Trophoblast cell (in vitro differentiated cells and primary cell): Measurements from ENCODE around the gene SFT2D3.

Experiments used
- DNase-seq, 2 donors: peaks; one replicate each; pipeline ENCODE4 v3.0.0-alpha.2; 2016
- H2AFZ ChIP-seq: 2 replicates; pipeline ENCODE4 v1.6.1; 2013; ENCODE audit warnings: low read length, moderate library complexity, mild to moderate bottlenecking; ENCODE audit not compliant: insufficient read depth, poor library complexity
- H2AK5ac ChIP-seq: 2 replicates; pipeline ENCODE4 v1.6.1; 2013; ENCODE audit warnings: mild to moderate bottlenecking, low read length
- H2BK120ac ChIP-seq: 2 replicates; pipeline ENCODE4 v1.6.1; 2013; ENCODE audit warnings: low read length, mild to moderate bottlenecking, moderate library complexity; ENCODE audit not compliant: insufficient read depth, poor library complexity
- H2BK12ac ChIP-seq: 2 replicates; pipeline ENCODE4 v1.6.1; 2013; ENCODE audit warnings: mild to moderate bottlenecking, low read length, moderate library complexity
- H2BK5ac ChIP-seq: 2 replicates; pipeline ENCODE4 v1.6.1; 2013; ENCODE audit warnings: low read length, low read depth, moderate library complexity, mild to moderate bottlenecking; ENCODE audit not compliant: poor library complexity
- H3K14ac ChIP-seq: 2 replicates; pipeline ENCODE4 v1.6.1; 2013; ENCODE audit warnings: mild to moderate bottlenecking, low read length
- H3K18ac ChIP-seq: 2 replicates; pipeline ENCODE4 v1.6.1; 2013; ENCODE audit warnings: mild to moderate bottlenecking, low read length
- H3K23ac ChIP-seq: 2 replicates; pipeline ENCODE4 v1.6.1; 2013; ENCODE audit warnings: low read length
- H3K27ac ChIP-seq: 2 replicates; pipeline ENCODE4 v1.5.1; 2013; ENCODE audit warnings: low read depth, mild to moderate bottlenecking, inconsistent platforms, low read length, moderate library complexity
- H3K27me3 ChIP-seq: 2 replicates; pipeline ENCODE4 v1.6.1; 2013; ENCODE audit warnings: inconsistent platforms, mild to moderate bottlenecking, low read length, moderate library complexity; ENCODE audit not compliant: insufficient read depth
- H3K36me3 ChIP-seq, 2 experiments: 1 replicate in 1 of 2; 2 replicates in 1 of 2; pipeline ENCODE4 v1.6.1; 2013; ENCODE audit warnings: low read length in 2 of 2, mild to moderate bottlenecking in 2 of 2, moderate library complexity in 1 of 2; ENCODE audit not compliant: insufficient read depth in 2 of 2, control insufficient read depth in 1 of 2
- H3K4ac ChIP-seq: 2 replicates; pipeline ENCODE4 v1.6.1; 2013; ENCODE audit warnings: low read depth, mild to moderate bottlenecking, low read length, moderate library complexity
- H3K4me1 ChIP-seq, 2 experiments: 1 replicate in 1 of 2; 2 replicates in 1 of 2; pipeline ENCODE4 v1.6.1; 2013; ENCODE audit warnings: low read length in 2 of 2, mild to moderate bottlenecking in 2 of 2, moderate library complexity in 1 of 2; ENCODE audit not compliant: insufficient read depth in 2 of 2, control insufficient read depth in 1 of 2
- H3K4me2 ChIP-seq: 2 replicates; pipeline ENCODE4 v1.6.1; 2013; ENCODE audit warnings: inconsistent platforms, mild to moderate bottlenecking, low read length, moderate library complexity
- H3K4me3 ChIP-seq: 2 replicates; pipeline ENCODE4 v1.5.1; 2013; ENCODE audit warnings: mild to moderate bottlenecking, low read depth, low read length, inconsistent platforms
- H3K79me1 ChIP-seq: one replicate; pipeline ENCODE4 v1.6.1; 2013; ENCODE audit warnings: low read length
- H3K79me2 ChIP-seq: 2 replicates; pipeline ENCODE4 v1.6.1; 2013; ENCODE audit warnings: low read length, mild to moderate bottlenecking; ENCODE audit not compliant: control insufficient read depth, insufficient read depth, poor library complexity
- H3K9ac ChIP-seq: 2 replicates; pipeline ENCODE4 v1.6.1; 2013; ENCODE audit warnings: mild to moderate bottlenecking, low read length
- H3K9me3 ChIP-seq: 2 replicates; pipeline ENCODE4 v1.6.1; 2013; ENCODE audit warnings: low read depth, mild to moderate bottlenecking, control low read depth, inconsistent platforms, low read length; ENCODE audit not compliant: insufficient read depth
- H4K12ac ChIP-seq: 2 replicates; pipeline ENCODE4 v1.6.1; 2013; ENCODE audit warnings: low read depth, mild to moderate bottlenecking, low read length, moderate library complexity
- H4K8ac ChIP-seq: 2 replicates; pipeline ENCODE4 v1.6.1; 2013; ENCODE audit warnings: low read depth, mild to moderate bottlenecking, low read length, moderate library complexity
- H4K91ac ChIP-seq: one replicate; pipeline ENCODE4 v1.6.1; 2013; ENCODE audit warnings: low read depth, mild to moderate bottlenecking, low read length, moderate library complexity
- WGBS: extraction: QIAGEN DNeasy Blood & Tissue Kit; methylation state at CpG from one replicate; pipeline ENCODE4 v1.1.7; 2013; ENCODE audit warnings: missing lambda C conversion rate; ENCODE audit not compliant: insufficient read length, insufficient coverage; ENCODE audit errors: extremely low coverage; 5-methylcytosine and 5-hydroxymethylcytosine counted together

SFT2D3 gene

GRCh38 chr2:127679680-127680361 is 21.5 kb upstream of the SFT2D3 start:
- Histone ChIP-seq H4K91ac (no peak overlapping the region), H3K4me3 (no peak overlapping the region), H2BK12ac (no peak overlapping the region), H4K12ac (no peak overlapping the region), H3K23ac (no peak overlapping the region), H3K4me1 (peaks cover 2 to 3% of the 10 kb centered on the region in 2 experiments), H2AFZ (no peak overlapping the region), H3K4ac (no peak overlapping the region), H3K9ac (no peak overlapping the region), H3K18ac (no peak overlapping the region), H3K79me1 (peaks cover under 1% of the 10 kb centered on the region), H3K14ac (no peak overlapping the region), H2BK120ac (no peak overlapping the region), H2AK5ac (no peak overlapping the region), H3K9me3 (peaks cover 5% of the 10 kb centered on the region), H3K36me3 (no peaks in the 10 kb centered on the region), H3K4me2 (no peak overlapping the region), H3K79me2 (no peaks in the 10 kb centered on the region), H3K27ac (no peak overlapping the region), H3K27me3 (peaks cover under 1% of the 10 kb centered on the region), H4K8ac (no peak overlapping the region), H2BK5ac (no peak overlapping the region)
- WGBS, result no CpG with 5 or more reads among the region's 15 CpGs
- no peak for DNase-seq

- no peaks in the 10 kb centered on the region for H3K27me3 ChIP-seq
- H3K4ac ChIP-seq, result no peak overlapping the region
- H3K9ac ChIP-seq, result no peak overlapping the region
- H3K4me1 ChIP-seq, result peaks cover 0 to 3% of the 10 kb centered on the region in 2 experiments
- H3K4me2 ChIP-seq, result no peak overlapping the region
- no peak overlapping the region for H3K14ac ChIP-seq
- no peak overlapping the region for H3K23ac ChIP-seq
- no peaks in the 10 kb centered on the region for H3K36me3 ChIP-seq
- no peak overlapping the region for H3K18ac ChIP-seq
- no peak overlapping the region for H3K4me3 ChIP-seq
- no peak overlapping the region for H4K91ac ChIP-seq
- no peak overlapping the region for H3K27ac ChIP-seq
- H4K12ac ChIP-seq, result no peak overlapping the region
- peaks cover 5% of the 10 kb centered on the region for H3K9me3 ChIP-seq
- no peaks in the 10 kb centered on the region for H3K79me2 ChIP-seq
- H2AK5ac ChIP-seq, result no peak overlapping the region
- no peak overlapping the region for H2BK12ac ChIP-seq
- no peak overlapping the region for H2AFZ ChIP-seq
- DNase-seq, result no peak
- whole genome bisulfite sequencing, result no CpG with 5 or more reads among the region's 19 CpGs
- H3K79me1 ChIP-seq, result no peaks in the 10 kb centered on the region
- no peak overlapping the region for H4K8ac ChIP-seq
- no peak overlapping the region for H2BK5ac ChIP-seq
- H2BK120ac ChIP-seq, result no peak overlapping the region
Measured at GRCh38 chr2:127680706-127681287, 20.5 kb upstream of the SFT2D3 start.

GRCh38 chr2:127681288-127681804 is 20.0 kb upstream of the SFT2D3 start:
- H3K4me3 ChIP-seq, result no peak overlapping the region
- no peak overlapping the region for H2BK12ac ChIP-seq

GRCh38 chr2:127681976-127682857 is 19.1 kb upstream of the SFT2D3 start:
- Histone ChIP-seq H2BK5ac (no peak overlapping the region), H3K4me1 (peaks cover 0 to 3% of the 10 kb centered on the region in 2 experiments), H4K8ac (no peak overlapping the region), H3K27ac (no peak overlapping the region), H2AFZ (no peak overlapping the region), H2BK120ac (no peak overlapping the region), H3K79me1 (no peaks in the 10 kb centered on the region), H3K4me3 (no peak overlapping the region), H3K9me3 (peaks cover 5% of the 10 kb centered on the region), H3K27me3 (no peaks in the 10 kb centered on the region), H4K91ac (no peak overlapping the region), H3K4ac (no peak overlapping the region), H3K9ac (no peak overlapping the region), H4K12ac (no peak overlapping the region), H3K18ac (no peak overlapping the region), H3K4me2 (no peak overlapping the region), H3K79me2 (no peaks in the 10 kb centered on the region), H3K36me3 (no peaks in the 10 kb centered on the region), H3K23ac (no peak overlapping the region), H3K14ac (no peak overlapping the region), H2AK5ac (no peak overlapping the region), H2BK12ac (no peak overlapping the region)
- DNase-seq, result no peak
- WGBS, result no CpG with 5 or more reads among the region's 6 CpGs

More at GRCh38 chr2:127681288-127681804, 20.0 kb upstream of the SFT2D3 start:
- Histone ChIP-seq H3K14ac (no peak overlapping the region), H2BK5ac (no peak overlapping the region), H3K9me3 (peaks cover 5% of the 10 kb centered on the region), H3K4me1 (peaks cover 0 to 3% of the 10 kb centered on the region in 2 experiments), H3K27ac (no peak overlapping the region), H4K91ac (no peak overlapping the region), H4K8ac (no peak overlapping the region), H3K23ac (no peak overlapping the region), H4K12ac (no peak overlapping the region), H2AFZ (no peak overlapping the region), H3K27me3 (no peaks in the 10 kb centered on the region), H3K9ac (no peak overlapping the region), H3K79me2 (no peaks in the 10 kb centered on the region), H2AK5ac (no peak overlapping the region), H2BK120ac (no peak overlapping the region), H3K36me3 (no peaks in the 10 kb centered on the region), H3K4me2 (no peak overlapping the region), H3K4ac (no peak overlapping the region), H3K18ac (no peak overlapping the region), H3K79me1 (no peaks in the 10 kb centered on the region)
- no peak for DNase-seq
- WGBS, result no CpG with 5 or more reads among the region's 25 CpGs
